Cardiac fibroblast (primary cell): Measurements from ENCODE around the gene XYLT1.

ENCODE experiments used
- DNase-seq, 2 donors: peaks; one replicate each; pipeline versions ENCODE4 v3.0.0 to v3.0.0-alpha.2; 2010; ENCODE audit warnings: low read depth in 2 of 2
- H3K4me3 ChIP-seq, 2 donors: replicated peaks in 1 of 2; 1 replicate in 1 of 2; 2 replicates in 1 of 2; pipeline ENCODE4 v1.5.1; 2011; ENCODE audit warnings: low read depth in 2 of 2, low read length in 2 of 2, mild to moderate bottlenecking in 2 of 2, moderate library complexity in 1 of 2
- TF ChIP-seq, protein P1 (sequence below): IDR thresholded peaks from one replicate; pipeline ENCODE4 v1.5.1; 2011; ENCODE audit warnings: low read depth, mild to moderate bottlenecking, low read length, inconsistent platforms

Gene XYLT1

DNA sequence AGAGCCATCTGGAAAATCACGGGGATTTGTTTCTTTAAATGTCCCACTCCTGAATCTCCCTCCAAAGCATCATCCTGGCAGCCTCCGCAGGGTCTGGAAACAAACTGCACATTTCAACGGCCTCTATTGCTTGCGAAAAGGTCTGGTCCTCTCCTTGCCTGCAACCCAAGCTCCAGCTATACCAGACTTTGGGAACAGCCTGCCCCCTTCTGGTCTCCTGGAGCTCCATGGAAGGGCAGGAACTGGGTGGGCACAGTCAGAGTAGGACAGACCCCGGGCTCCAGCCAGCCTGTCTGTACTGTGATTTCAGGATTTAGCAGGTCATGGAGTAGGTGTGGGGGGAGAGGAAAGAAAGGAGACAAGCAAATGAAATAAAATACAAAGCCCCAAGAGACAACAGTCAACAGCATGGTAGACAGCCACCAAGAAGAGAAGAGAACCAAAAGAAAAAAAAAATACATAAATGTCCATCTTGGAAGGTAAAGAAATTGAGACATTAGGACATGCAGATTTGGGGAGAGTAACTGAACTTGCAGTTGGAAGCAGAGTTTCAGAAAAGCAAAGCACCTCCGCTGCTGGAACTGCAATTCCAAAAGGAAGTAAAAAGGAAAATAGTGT, 2.7 kb downstream of the XYLT1 start:
- TF ChIP-seq, protein P1, sequence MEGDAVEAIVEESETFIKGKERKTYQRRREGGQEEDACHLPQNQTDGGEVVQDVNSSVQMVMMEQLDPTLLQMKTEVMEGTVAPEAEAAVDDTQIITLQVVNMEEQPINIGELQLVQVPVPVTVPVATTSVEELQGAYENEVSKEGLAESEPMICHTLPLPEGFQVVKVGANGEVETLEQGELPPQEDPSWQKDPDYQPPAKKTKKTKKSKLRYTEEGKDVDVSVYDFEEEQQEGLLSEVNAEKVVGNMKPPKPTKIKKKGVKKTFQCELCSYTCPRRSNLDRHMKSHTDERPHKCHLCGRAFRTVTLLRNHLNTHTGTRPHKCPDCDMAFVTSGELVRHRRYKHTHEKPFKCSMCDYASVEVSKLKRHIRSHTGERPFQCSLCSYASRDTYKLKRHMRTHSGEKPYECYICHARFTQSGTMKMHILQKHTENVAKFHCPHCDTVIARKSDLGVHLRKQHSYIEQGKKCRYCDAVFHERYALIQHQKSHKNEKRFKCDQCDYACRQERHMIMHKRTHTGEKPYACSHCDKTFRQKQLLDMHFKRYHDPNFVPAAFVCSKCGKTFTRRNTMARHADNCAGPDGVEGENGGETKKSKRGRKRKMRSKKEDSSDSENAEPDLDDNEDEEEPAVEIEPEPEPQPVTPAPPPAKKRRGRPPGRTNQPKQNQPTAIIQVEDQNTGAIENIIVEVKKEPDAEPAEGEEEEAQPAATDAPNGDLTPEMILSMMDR, result peak; percentile 76
- peak; percentile 65 for DNase-seq
- no peak overlapping the region for H3K4me3 ChIP-seq

DNA sequence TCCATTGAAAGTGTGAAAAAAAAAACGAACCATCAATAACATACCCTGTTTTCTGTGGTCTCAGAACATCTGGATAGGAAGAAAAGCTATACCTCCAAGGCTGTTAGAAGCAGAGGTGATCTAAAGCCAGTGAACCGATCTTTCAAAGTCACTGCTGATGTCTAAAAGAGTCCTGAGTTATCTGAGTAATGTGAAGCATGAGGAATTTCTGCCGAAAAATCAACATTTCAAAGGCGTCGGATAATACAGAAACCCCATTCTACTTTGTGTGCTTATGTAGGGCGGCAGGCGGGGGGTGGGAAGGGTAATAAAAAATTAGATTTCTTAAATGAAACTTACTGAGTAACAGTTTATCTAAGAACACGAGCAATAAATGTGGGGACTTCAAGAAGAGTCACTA, 3.9 kb downstream of the XYLT1 start:
- H3K4me3 ChIP-seq, result no peak overlapping the region
- DNase-seq, result no peak
- TF ChIP-seq, protein P1, result no peak

DNA sequence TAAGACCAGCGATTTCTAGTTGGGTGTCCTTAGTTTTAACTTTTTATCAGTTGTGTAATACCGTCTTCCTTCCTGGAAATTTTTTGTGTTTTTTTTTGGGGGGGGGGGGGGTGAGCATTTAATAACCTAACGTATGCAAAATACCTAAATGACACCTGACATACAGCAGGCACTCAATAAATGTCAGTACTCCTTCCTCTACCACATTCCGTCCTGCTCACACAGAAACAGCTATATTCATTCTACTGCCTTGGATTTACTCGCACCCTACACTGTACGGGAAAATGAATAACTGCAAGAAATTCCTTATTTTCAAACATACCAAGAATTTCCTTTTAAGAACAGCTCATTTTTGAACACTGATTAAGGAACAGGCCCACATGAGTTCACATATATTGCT, 5.3 kb downstream of the XYLT1 start:
- no peak for DNase-seq
- no peak overlapping the region for H3K4me3 ChIP-seq
- TF ChIP-seq, protein P1, result no peak

DNA sequence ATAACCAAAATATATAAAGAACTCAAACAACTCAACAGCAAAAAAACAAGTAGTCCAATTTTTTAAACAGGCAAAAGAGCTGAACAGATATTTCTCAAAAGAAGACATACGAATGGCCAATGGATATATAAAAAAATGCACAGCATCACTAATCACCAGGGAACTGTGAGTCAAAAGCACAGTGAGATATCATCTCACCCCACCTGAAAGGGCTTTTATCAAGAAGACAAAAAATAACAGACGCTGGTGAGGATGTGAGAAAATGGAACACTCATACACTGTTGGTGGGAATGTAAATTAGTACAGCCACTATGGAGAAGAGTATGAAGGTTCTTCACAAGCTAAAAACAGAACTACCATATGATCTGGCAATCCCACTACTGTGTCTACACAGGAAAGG, 7.4 kb downstream of the XYLT1 start:
- TF ChIP-seq, protein P1, result no peak
- no peak overlapping the region for H3K4me3 ChIP-seq
- DNase-seq, result no peak

DNA sequence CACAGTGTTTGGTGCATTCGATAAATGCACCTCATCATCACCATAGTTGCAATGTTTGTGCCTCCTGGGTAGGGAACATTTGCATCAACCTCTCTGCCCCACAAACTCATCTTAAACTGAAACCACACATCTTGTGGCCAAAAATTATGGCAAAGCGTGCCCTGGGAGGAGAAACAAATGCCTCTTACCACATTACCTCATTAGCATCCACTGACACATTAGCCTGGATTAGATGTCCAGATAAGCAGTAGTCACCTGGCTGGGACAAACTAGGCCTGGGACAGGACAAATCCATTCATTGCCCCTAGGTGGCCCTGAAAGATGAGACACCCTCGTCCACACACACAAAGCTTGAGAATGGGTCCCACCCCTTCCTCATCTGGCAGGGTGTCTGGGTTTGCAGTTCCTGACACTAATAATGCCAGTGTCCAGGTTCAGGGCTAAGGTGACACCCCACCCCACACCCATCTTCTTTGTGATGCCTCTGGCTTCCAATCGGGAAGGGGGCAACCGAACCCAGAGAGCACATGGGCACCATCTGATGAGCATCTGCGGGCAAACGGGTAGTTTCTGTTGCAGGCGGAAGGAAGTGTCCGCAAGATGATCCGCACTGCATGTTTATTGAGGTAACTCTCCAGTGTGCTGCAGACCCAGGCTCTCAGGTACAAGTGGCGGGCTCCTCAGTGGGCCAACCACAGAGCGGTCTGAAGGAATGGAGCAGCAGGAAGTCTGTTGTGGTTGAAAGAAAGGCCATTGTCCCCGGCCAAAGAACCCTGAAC, 8.6 kb downstream of the XYLT1 start:
- no peak overlapping the region for H3K4me3 ChIP-seq
- TF ChIP-seq, protein P1, result no peak
- no peak for DNase-seq

DNA sequence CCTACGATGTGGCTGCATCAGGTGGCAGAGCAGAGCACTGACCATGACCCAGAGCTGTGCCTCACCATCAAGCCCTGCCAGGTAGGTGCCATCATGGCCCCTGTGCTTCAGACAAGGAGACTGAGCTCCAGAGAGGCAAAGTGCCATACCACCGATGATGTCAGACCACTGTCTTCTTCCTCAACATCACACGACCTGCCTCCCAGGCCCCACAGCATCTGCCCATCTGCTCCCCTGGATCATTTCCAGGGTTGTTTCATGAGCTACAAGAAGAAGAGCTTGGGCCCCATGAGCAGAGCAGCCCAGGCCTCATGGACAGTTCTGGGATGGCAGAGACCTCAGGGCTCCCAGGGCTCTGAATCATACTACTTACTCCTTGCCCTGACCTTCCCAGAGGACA, 9.9 kb downstream of the XYLT1 start:
- no peak for DNase-seq
- TF ChIP-seq, protein P1, result no peak
- H3K4me3 ChIP-seq, result no peak overlapping the region
